ENCODE measurements around the gene CCNF.

GRCh38 chr16:2482708-2483534, 53.7 kb downstream of the CCNF start:
- TF ChIP-seq CTCF (IDR thresholded peaks at IDR 0.05): no peak
- TF ChIP-seq POLR2A (IDR thresholded peaks at IDR 0.05; ENCODE audit: low read length): no peak
- TF ChIP-seq CBX2 (IDR thresholded peaks at IDR 0.05; ENCODE audit: borderline replicate concordance, low read depth): no peak
- TF ChIP-seq HOXB5 (CRISPR knock-in tag; IDR thresholded peaks at IDR 0.05): no peak
- TF ChIP-seq RCOR1 (IDR thresholded peaks at IDR 0.05; ENCODE audit: low read depth, low read length): no peak
